Cardiac muscle cell (in vitro differentiated cells and primary cell): ENCODE results near the gene KCNIP1. TPM values are rescaled to one million over a fixed set of nuclear protein-coding genes. Genes with fewer than 3 reads are reported as not detected.
A peak's percentile ranks its signal among the peaks of the same experiment; 100 is the strongest.
"Not testable (repeated sequence)": the region's sequence is repeated elsewhere in the genome, so short reads cannot be mapped to it uniquely, and the experiment has no call there.

ENCODE experiments used
- DNase-seq, 2 donors: peaks; one replicate each; pipeline versions ENCODE4 v3.0.0 to v3.0.0-alpha.2; 2010 to 2017; ENCODE audit warnings: low read depth in 1 of 2, low spot score in 1 of 2
- H3K27ac ChIP-seq: fragments of 200-600 bp; sonication (generic); 2 replicates; pipeline ENCODE4 v1.5.1; 2016
- H3K27me3 ChIP-seq: fragments of 200-600 bp; sonication (generic); 2 replicates; pipeline ENCODE4 v1.6.0; 2016; ENCODE audit warnings: control low read depth
- H3K36me3 ChIP-seq: fragments of 200-600 bp; sonication (generic); 2 replicates; pipeline ENCODE4 v1.5.1; 2016; ENCODE audit warnings: control low read depth
- H3K4me1 ChIP-seq: fragments of 200-600 bp; sonication (generic); 2 replicates; pipeline ENCODE4 v1.8.1; 2017; ENCODE audit warnings: low read depth, mild to moderate bottlenecking, mixed run types
- H3K4me3 ChIP-seq: fragments of 200-600 bp; sonication (generic); 2 replicates; pipeline ENCODE4 v1.5.1; 2016; ENCODE audit warnings: mild to moderate bottlenecking
- H3K9me3 ChIP-seq: fragments of 200-600 bp; sonication (generic); 2 replicates; pipeline ENCODE4 v1.5.1; 2017; ENCODE audit warnings: low read depth, mild to moderate bottlenecking, control low read depth
- CTCF ChIP-seq: IDR thresholded peaks from 2 replicates; pipeline ENCODE4 v1.5.1; 2012; ENCODE audit warnings: low read depth, mild to moderate bottlenecking, low read length
- polyA plus RNA-seq: library from polyadenylated mRNA; unstranded; fragments of >200 nt; fragmentation: Nextera tagmentation; extraction: Ambion mirVana; gene quantifications from 2 replicates; pipeline ENCODE4 v1.2.1, GENCODE V29; 2016
- total RNA-seq: library from RNA; depleted of rRNA; stranded (reverse); fragments of >200 nt; gene quantifications from 2 replicates; pipeline ENCODE4 v1.2.3, GENCODE V29; 2016

The KCNIP1 gene
- total and polyA plus RNA-seq, 2 experiments from 2014 or later: 0.09 TPM; not detected in 1

DNA sequence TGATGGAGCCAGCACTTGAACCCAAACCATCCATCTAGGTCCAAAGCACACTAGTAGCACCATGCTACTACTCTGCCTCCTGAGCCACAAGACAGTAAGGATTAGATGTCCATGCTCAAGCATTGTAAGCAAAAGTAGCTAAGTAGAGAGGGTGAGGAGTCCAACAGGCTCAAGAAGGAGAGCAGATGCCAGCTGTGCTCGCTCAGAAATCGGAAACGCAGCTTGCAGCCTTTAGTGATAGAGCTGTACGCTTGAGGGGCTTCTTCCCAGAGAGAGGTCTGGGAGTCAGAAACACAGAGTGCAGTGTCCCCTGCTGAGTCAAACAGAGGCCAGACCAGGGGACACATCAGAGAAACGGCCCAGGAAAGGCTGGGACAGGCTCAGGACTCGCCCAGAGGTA lies 247.0 kb downstream of the KCNIP1 start:
- H3K9me3 ChIP-seq: no peaks in the 10 kb centered on the region
- H3K27me3 ChIP-seq: no peaks in the 10 kb centered on the region
- H3K36me3 ChIP-seq: no peaks in the 10 kb centered on the region
- no peak overlapping the region for H3K27ac ChIP-seq
- H3K4me1 ChIP-seq: peaks cover 11% of the 10 kb centered on the region
- DNase-seq: no peak
- no peak overlapping the region for H3K4me3 ChIP-seq
- no peak for TF ChIP-seq CTCF

DNA sequence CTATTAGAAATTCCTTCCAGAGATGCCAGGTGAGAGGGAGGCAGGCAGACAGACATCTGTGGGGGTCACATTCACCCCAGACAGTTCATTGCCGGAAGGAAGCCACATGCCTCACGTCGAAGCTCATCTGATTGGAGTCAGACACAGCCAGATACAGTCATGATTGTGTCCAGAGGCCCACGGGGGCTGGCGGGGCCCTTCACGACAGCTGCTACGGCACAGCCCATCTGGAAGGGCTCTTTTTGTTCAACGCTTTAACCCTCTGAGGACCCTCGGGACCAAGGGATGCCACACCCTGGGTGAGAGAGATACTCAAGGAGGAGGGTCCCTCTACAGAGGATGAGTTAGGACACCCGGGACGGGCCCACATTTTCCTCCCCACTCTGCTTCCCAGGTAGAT lies 247.8 kb downstream of the KCNIP1 start:
- Histone ChIP-seq H3K36me3 (no peaks in the 10 kb centered on the region), H3K4me1 (peaks cover 3% of the 10 kb centered on the region), H3K27ac (no peak overlapping the region), H3K4me3 (no peak overlapping the region), H3K27me3 (no peaks in the 10 kb centered on the region), H3K9me3 (no peaks in the 10 kb centered on the region)
- TF ChIP-seq CTCF: no peak
- DNase-seq: no peak

GRCh38 chr5:170752257-170753215 lies 248.7 kb downstream of the KCNIP1 start:
- Histone ChIP-seq H3K4me3 (no peak overlapping the region), H3K4me1 (peaks cover 10% of the 10 kb centered on the region), H3K27me3 (no peaks in the 10 kb centered on the region), H3K36me3 (no peaks in the 10 kb centered on the region), H3K27ac (no peak overlapping the region), H3K9me3 (no peaks in the 10 kb centered on the region)
- no peak for TF ChIP-seq CTCF
- peak in 1 of 2 donors; percentile 26 for DNase-seq

- DNase-seq: no peak
- Histone ChIP-seq H3K9me3 (no peaks in the 10 kb centered on the region), H3K4me3 (no peak overlapping the region), H3K27me3 (no peaks in the 10 kb centered on the region), H3K36me3 (no peaks in the 10 kb centered on the region), H3K27ac (no peak overlapping the region), H3K4me1 (peaks cover 9% of the 10 kb centered on the region)
- TF ChIP-seq CTCF: no peak
Observed at GRCh38 chr5:170753311-170753710, 249.5 kb downstream of the KCNIP1 start.

GRCh38 chr5:170754508-170754907 lies 250.7 kb downstream of the KCNIP1 start:
- not testable (repeated sequence) for H3K27ac ChIP-seq, H3K4me3 ChIP-seq, H3K9me3 ChIP-seq, H3K27me3 ChIP-seq, DNase-seq, H3K4me1 ChIP-seq, H3K36me3 ChIP-seq
